ENCODE measurements around the gene CLIP3. TPM values are rescaled to one million over a fixed set of nuclear protein-coding genes. Genes with fewer than 3 reads are reported as not detected.

The CLIP3 gene
- total RNA-seq, 1 donor from 2014 or later = 4.7 TPM

DNA sequence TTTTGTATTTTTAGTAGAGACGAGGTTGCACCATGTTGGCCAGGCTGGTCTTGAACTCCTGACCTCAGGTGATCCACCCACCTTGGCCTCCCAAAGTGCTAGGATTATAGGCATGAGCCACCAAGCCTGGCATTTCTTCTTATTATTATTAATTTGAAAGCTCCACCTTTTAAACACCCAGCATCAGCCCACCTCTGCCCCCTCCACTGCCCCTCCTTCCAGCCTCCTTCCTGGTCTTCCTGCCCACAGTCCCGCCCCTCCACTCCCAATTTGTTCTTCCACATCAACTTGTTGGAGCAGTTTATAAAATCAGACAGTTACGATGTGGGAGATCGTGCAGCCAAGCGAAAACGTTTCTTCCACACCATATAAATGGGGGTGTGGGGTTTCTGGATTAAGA lies 7.8 kb upstream of the CLIP3 start:
- H3K4me3 ChIP-seq (ENCODE audit: low read depth, low read length) = no peak overlapping the region
- no peaks in the 10 kb centered on the region for H3K36me3 ChIP-seq (ENCODE audit: control insufficient read depth, insufficient read depth, low read length)
- no peak for DNase-seq (ENCODE audit: low read depth)
- no peaks in the 10 kb centered on the region for H3K27me3 ChIP-seq (ENCODE audit: control insufficient read depth, insufficient read depth, low read length)
- TF ChIP-seq, protein P1, sequence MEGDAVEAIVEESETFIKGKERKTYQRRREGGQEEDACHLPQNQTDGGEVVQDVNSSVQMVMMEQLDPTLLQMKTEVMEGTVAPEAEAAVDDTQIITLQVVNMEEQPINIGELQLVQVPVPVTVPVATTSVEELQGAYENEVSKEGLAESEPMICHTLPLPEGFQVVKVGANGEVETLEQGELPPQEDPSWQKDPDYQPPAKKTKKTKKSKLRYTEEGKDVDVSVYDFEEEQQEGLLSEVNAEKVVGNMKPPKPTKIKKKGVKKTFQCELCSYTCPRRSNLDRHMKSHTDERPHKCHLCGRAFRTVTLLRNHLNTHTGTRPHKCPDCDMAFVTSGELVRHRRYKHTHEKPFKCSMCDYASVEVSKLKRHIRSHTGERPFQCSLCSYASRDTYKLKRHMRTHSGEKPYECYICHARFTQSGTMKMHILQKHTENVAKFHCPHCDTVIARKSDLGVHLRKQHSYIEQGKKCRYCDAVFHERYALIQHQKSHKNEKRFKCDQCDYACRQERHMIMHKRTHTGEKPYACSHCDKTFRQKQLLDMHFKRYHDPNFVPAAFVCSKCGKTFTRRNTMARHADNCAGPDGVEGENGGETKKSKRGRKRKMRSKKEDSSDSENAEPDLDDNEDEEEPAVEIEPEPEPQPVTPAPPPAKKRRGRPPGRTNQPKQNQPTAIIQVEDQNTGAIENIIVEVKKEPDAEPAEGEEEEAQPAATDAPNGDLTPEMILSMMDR (IDR thresholded peaks at IDR 0.05; ENCODE audit: insufficient read depth, low read length, poor library complexity, severe bottlenecking) = no peak

DNA sequence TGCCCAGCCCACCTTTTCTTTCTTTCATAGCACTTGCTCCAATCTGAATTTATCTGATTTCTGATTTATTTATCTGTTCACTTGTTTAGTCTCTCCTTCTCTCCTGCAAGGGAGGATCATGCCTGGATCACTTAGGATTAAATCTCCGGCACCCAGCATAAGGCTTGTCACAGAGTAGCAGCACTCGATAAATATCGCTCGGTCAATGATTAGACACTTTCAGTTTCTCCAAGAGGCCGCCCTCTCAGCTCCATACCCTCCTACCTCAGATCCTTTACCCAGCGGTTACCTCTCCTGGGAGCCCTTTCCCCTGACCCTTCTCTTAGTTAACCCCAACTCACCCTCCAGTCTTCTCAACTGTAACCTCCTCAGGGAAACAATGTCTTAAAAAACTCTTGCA lies 1.4 kb downstream of the CLIP3 start:
- no peak overlapping the region for H3K4me3 ChIP-seq (ENCODE audit: low read depth, low read length)
- TF ChIP-seq, protein P1 (IDR thresholded peaks at IDR 0.05; ENCODE audit: insufficient read depth, low read length, poor library complexity, severe bottlenecking) = no peak
- no peaks in the 10 kb centered on the region for H3K36me3 ChIP-seq (ENCODE audit: control insufficient read depth, insufficient read depth, low read length)
- DNase-seq (ENCODE audit: low read depth) = no peak
- no peaks in the 10 kb centered on the region for H3K27me3 ChIP-seq (ENCODE audit: control insufficient read depth, insufficient read depth, low read length)

DNA sequence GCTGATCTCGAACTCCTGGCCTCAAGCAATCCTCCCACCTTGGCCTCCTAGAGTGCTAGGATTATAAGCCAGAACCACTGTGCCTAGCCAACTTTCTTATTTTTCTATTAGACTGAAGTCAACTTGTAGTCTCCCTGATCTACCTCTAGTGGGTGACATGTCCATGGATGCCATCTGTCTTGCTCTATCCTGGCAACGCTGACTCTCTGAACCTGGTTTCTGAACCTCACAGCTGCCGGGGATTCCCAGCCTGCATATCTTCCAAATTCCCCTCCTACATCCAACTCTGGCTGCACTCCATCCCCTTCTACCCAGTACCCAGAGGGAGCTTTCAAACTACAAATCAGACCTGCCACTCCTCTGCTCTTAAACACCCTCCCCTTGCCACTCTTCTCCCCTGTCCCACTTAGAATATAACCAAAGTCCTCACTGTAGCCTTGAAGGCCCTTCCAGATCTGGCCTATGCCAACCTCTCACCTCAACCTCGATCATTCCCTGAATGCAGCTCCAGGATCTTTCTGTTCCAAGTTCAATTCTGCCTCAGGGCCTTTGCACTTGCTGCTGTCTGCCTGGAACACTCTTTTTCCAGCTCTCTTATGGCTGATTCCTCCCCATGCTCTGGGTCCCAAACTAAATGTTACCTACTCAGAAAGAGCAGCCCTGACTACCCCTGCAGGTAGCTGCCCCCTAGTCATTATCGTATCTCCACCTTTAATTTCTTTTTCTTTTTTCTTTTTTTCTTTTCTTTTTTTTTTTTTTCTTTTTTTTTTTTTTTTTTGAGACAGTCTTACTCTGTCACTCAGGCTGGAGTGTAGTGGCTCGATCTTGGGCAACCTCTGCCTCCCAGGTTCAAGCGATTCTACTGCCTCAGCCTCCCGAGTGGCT lies 2.2 kb downstream of the CLIP3 start:
- Histone ChIP-seq H3K36me3 (ENCODE audit: control insufficient read depth, insufficient read depth, low read length) (no peaks in the 10 kb centered on the region), H3K4me3 (ENCODE audit: low read depth, low read length) (no peak overlapping the region), H3K27me3 (ENCODE audit: control insufficient read depth, insufficient read depth, low read length) (no peaks in the 10 kb centered on the region)
- TF ChIP-seq, protein P1 (IDR thresholded peaks at IDR 0.05; ENCODE audit: insufficient read depth, low read length, poor library complexity, severe bottlenecking) = peak; percentile 32
- no peak for DNase-seq (ENCODE audit: low read depth)

DNA sequence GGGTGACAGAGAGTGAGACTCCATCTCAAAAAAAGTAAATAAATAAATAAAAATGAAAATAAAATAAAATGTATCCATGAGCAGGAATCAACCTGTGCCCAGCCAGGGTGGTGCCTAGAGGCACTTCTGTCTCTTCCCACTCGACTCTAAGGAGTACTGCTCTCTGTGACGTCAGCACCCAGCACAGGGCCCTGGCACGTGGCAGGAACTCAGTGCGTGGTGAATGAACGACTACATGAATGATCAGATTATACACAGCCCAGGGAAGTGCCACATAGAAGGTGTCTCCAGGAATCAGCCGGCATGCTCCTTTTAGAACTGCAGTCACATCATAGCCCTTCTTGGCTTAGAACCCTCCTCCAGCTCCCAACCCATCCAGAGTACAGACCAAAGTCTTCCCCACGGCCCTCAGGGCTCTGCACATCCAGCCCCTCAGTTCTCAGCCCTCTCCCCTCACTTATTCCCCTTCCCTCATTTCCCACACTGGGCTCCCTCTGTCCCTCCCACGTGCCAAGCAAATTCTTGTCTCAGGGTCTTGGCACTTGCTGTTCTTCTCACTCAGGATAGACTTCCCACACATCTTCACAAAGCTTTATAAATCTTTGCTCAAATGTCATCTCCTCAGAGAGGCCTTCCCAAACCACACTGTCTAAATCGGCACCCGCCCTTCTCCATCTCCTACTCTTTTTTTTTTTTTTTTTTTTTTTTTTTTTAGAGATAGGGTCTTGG lies 4.2 kb downstream of the CLIP3 start:
- TF ChIP-seq, protein P1 (IDR thresholded peaks at IDR 0.05; ENCODE audit: insufficient read depth, low read length, poor library complexity, severe bottlenecking) = no peak

DNA sequence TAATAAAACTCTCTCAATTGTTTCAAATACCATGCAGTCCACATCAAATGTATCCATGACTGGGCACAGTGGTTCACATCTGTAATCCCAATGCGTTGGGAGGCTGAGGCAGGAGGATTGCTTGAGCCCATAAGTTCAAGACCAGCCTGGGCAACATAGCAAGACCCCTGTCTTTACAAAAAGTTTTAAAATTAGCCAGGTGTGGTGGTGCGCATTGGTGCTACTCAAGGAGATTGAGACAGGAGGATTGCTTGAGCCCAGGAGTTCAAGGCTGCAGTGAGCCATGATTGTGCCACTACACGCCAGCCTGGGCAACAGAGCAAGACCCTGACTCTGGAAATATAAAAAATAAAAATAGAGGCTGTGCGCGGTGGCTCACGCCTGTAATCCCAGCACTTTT lies 5.0 kb downstream of the CLIP3 start:
- TF ChIP-seq, protein P1 (IDR thresholded peaks at IDR 0.05; ENCODE audit: insufficient read depth, low read length, poor library complexity, severe bottlenecking) = no peak
- H3K4me3 ChIP-seq (ENCODE audit: low read depth, low read length) = no peak overlapping the region
- no peaks in the 10 kb centered on the region for H3K36me3 ChIP-seq (ENCODE audit: control insufficient read depth, insufficient read depth, low read length)
- no peak for DNase-seq (ENCODE audit: low read depth)
- H3K27me3 ChIP-seq (ENCODE audit: control insufficient read depth, insufficient read depth, low read length) = no peaks in the 10 kb centered on the region

More for the DNA sequence above, 4.2 kb downstream of the CLIP3 start:
- H3K27me3 ChIP-seq (ENCODE audit: control insufficient read depth, insufficient read depth, low read length) = no peaks in the 10 kb centered on the region
- no peaks in the 10 kb centered on the region for H3K36me3 ChIP-seq (ENCODE audit: control insufficient read depth, insufficient read depth, low read length)
- H3K4me3 ChIP-seq (ENCODE audit: low read depth, low read length) = no peak overlapping the region
- DNase-seq (ENCODE audit: low read depth) = no peak

Measured in kidney epithelial cell (primary cell).